ENCODE data around the gene CCL19.
A peak's percentile ranks its signal among the peaks of the same experiment; 100 is the strongest.

CCL19 gene

DNA sequence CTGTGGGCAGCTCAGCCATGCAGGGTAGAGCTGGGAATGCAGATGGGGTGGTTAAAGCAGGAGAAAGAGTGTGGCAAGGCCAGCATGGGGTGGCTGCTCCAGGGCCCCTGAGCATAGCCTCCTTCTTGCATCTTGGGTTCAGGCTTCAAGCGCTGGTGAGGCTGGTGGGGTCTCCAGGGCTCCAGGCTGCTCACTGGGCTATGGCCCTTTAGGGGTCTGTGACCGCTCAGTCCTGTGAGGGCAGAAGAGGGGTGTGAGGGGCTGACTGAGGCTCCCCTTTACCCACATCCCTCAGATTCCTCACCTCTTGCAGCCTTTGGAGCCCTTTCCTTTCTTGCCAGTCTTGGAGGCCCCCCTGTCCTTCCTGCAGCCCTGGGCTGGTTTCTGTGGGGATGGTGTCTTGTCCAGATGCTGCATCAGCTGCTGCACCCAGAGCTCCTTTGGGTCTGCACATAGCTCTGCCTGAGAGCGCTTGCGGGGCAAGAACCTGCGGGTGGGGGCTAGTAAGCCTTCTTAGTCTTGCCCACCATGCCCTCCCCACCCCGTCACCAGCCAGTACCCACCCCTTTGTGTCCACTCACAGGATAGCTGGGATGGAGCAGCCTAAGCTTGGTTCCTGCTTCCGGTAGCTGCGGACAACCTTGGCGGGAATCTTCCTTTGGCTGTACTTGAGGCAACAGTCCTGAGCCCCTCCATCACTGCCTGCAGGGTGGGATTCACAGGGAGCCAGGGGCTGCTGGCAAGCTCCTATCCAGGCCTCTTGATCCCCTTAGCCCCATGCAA is 18.3 kb upstream of the CCL19 start:
- H3K27ac ChIP-seq: no peak overlapping the region
- TF ChIP-seq, protein P1, sequence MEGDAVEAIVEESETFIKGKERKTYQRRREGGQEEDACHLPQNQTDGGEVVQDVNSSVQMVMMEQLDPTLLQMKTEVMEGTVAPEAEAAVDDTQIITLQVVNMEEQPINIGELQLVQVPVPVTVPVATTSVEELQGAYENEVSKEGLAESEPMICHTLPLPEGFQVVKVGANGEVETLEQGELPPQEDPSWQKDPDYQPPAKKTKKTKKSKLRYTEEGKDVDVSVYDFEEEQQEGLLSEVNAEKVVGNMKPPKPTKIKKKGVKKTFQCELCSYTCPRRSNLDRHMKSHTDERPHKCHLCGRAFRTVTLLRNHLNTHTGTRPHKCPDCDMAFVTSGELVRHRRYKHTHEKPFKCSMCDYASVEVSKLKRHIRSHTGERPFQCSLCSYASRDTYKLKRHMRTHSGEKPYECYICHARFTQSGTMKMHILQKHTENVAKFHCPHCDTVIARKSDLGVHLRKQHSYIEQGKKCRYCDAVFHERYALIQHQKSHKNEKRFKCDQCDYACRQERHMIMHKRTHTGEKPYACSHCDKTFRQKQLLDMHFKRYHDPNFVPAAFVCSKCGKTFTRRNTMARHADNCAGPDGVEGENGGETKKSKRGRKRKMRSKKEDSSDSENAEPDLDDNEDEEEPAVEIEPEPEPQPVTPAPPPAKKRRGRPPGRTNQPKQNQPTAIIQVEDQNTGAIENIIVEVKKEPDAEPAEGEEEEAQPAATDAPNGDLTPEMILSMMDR (conservative IDR thresholded peaks at IDR 0.05): no peak
- TF ChIP-seq ZFX (IDR thresholded peaks at IDR 0.05): no peak

DNA sequence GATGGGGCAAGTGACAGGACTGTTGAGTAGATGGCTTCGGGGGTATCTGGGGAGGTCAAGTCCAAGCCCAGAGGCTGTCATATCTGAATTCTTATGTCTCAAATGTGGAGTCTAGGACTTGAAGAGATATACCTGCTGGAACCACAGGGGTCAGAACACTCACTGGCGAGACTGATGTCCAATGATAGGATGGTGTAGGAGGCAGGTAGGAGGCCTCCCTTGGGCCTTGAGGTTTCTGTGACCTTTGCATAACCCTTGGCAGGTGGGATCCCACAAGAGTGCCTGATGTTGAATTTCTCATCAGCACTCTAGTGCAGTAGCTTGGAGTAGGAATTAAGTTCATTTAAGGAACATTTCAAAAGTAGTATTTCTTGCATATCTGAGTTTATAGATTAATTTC is 16.1 kb upstream of the CCL19 start:
- no peak overlapping the region for H3K27ac ChIP-seq
- TF ChIP-seq, protein P1 (conservative IDR thresholded peaks at IDR 0.05): no peak
- no peak for TF ChIP-seq ZFX (IDR thresholded peaks at IDR 0.05)

DNA sequence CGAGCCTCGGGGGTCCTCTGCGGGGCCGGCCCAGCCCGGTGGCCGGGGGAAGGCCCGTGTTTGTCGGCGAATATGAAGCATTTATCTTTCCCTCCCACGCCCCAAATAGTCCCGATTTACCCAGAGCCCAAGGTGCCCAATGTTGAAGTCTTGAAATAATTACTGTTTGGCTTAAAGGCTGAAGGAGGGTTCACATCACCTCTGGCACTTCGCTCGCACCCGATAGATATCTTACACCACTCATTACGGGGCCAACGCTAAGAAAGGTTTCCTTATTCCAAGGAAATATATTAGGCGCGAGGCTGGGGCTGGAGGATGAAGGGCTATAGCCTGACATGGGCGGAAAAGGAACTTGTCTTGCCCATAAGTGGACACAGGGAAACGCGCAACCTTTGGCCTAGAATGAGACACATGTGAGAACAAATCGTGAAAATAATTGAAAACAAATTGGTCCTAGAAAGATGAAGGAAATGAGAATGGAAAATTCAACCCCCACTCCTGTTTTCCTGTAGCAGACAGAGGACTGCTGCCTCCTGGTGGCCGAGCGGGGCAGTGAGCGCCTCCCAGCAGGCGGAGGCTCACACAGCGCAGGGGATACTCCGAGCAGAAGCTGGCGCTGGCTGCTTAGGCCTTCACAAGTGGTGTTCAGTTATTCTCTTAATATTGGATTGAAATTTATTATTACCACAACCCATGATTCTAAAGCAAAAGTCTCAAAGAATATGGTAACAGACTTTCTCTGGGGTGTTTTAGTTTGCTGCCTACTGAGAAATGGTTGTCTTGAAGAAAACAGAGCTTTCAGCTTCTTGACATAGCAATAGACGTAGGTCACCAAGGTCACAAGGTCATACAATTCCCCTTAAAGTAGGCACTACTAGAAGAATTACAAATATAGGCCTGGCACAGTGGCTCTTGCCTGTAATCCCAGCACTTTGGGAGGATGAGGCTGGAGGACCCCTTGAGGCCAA is 11.0 kb upstream of the CCL19 start:
- no peak for TF ChIP-seq ZFX (IDR thresholded peaks at IDR 0.05)
- TF ChIP-seq, protein P1 (conservative IDR thresholded peaks at IDR 0.05): peak; percentile 96
- H3K27ac ChIP-seq: peak overlapping the region; percentile 38

DNA sequence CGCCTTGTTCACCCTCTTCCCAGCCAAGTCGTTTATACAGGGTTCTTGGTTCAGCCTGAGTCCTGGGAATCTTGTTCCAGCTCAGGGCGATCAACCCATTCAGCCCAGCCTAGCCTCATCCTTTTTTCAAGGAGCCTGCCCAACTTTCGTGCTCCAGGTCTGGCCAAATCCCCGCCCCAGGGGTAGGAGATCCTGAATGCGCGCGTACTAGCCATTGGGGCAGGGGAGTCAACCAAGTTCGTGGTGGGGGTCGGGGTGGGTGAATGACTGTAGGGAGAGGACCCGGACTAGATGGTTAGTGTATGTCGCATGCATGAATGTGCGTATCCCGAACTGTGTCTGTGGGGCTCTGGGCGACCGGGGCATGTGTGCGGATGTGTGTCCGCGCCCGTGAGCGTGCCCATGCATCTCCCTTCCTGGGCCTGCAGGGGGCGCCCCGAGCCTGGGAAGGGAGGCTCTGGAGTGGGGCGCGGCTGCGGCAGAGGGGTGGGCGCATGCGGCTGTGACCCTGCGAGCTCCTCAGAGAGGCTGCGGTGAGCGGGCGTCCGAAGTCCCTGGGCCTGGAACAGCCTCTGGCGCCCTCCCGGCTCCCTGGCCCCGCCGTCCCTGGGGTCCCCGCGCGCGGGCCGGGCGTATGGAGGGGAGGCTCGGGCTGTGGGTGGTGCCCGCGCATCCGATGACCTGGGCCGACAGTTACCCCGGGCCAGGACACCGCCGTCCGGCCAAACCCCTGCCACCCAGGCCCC is 10.1 kb upstream of the CCL19 start:
- TF ChIP-seq, protein P1 (conservative IDR thresholded peaks at IDR 0.05): peak; percentile 78
- peak; percentile 24; the same call in 1 of the 2 replicates for TF ChIP-seq ZFX (IDR thresholded peaks at IDR 0.05)
- peak overlapping the region; percentile 38 for H3K27ac ChIP-seq

DNA sequence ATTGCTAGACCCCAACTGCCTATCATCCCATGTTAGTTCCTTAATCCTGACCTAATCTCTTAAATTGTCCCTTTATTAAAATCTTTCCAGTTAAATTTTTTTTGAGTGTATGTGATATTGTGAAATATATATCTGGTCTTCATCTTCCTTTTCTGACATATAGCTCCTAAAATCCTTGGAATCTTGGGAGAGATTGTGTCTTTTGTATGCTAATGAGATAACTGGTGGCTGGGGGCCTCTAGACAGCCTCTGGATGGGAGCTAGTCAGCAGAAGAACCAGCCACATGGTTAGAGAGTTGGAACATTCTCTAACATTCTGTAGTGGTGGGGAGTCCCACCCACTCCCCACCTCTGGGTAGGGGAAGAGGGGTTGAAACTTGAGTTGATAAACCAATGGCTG is 3.7 kb upstream of the CCL19 start:
- no peak for TF ChIP-seq ZFX (IDR thresholded peaks at IDR 0.05)
- TF ChIP-seq, protein P1 (conservative IDR thresholded peaks at IDR 0.05): no peak
- H3K27ac ChIP-seq: no peak overlapping the region

DNA sequence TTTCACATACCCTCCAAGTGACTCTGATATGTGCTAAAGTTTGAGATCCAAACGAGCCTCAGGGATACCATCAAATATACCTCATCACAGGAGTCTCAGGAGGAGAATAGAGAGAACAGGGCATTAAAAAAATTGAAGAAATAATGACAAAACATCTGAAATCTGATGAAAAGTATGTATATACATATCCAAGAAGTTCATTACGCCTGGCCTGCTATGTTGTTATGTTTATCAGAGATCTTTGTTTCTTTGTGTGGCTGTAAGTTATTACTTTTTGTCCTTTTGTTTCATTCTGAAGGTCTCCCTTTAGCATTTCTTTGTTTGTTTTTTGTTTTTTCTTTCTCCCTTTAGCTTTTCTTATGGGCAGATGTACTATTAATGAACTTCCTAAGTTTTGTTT is 2.5 kb upstream of the CCL19 start:
- no peak overlapping the region for H3K27ac ChIP-seq
- TF ChIP-seq, protein P1 (conservative IDR thresholded peaks at IDR 0.05): no peak
- TF ChIP-seq ZFX (IDR thresholded peaks at IDR 0.05): no peak
